Body of pancreas (tissue), 4 donors: Measurements from ENCODE around the gene SLC1A2.

Source experiments
- CTCF ChIP-seq, 7 experiments: fragments of 450-650 bp in 4 of 7; fragments of 200-600 bp in 3 of 7; sonication (generic) in 3 of 7; IDR thresholded peaks; one replicate each; pipeline ENCODE4 v1.5.1; 2016 to 2019; ENCODE audit warnings: antibody characterized with exemption in 7 of 7
- POLR2A ChIP-seq, 3 donors: fragments of 450-650 bp; IDR thresholded peaks; one replicate each; pipeline ENCODE4 v1.6.1; 2016; ENCODE audit warnings: antibody characterized with exemption in 3 of 3, mild to moderate bottlenecking in 2 of 3

- TF ChIP-seq CTCF (IDR thresholded peaks at IDR 0.05) (no peak), POLR2A (IDR thresholded peaks at IDR 0.05) (no peak)
These were observed 189.0 kb downstream of the SLC1A2 start for GRCh38 chr11:35230388-35230787.
